Astrocyte of the cerebellum (primary cell): ENCODE measurements around the gene NID2.

Experiments
- DNase-seq: peaks from one replicate; pipeline ENCODE4 v3.0.0-alpha.2; 2011; ENCODE audit warnings: low read depth
- H3K4me3 ChIP-seq: 2 replicates; pipeline ENCODE4 v1.5.1; 2011; ENCODE audit warnings: mild to moderate bottlenecking, low read depth, low read length, moderate library complexity
- in situ Hi-C: cut with HindIII; loops from 2 replicates; pipeline ENCODE4 v1.10.0; 2017; ENCODE audit warnings: low sequenced_read_pairs
- TF ChIP-seq, protein P1 (sequence below): IDR thresholded peaks from 2 replicates; pipeline ENCODE4 v1.5.1; 2012; ENCODE audit warnings: low read length, low read depth, moderate library complexity, mild to moderate bottlenecking; ENCODE audit errors: missing control alignments

Gene NID2

DNA sequence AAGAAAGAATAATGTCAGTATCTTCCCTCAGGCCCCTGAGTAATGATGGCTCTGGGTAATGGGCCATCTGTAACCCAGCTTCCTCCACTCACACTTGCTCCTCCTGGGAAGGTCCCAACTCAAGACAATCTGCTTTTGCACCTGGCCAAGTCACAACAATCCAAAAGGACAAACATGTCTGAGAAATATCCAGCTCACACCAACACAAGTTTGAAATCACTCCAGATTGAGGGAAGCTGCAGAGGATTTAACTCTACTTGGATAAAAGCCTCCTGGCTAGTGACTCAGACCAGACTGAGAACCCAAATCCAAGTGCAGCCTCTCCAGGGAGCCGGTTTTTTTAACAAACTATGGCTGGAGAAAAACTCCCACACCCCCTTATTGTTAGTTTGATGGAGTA lies 45.3 kb downstream of the NID2 start:
- no peak overlapping the region for H3K4me3 ChIP-seq
- in situ Hi-C loops = no loop called here
- peak; percentile 72 for DNase-seq
- TF ChIP-seq, protein P1, sequence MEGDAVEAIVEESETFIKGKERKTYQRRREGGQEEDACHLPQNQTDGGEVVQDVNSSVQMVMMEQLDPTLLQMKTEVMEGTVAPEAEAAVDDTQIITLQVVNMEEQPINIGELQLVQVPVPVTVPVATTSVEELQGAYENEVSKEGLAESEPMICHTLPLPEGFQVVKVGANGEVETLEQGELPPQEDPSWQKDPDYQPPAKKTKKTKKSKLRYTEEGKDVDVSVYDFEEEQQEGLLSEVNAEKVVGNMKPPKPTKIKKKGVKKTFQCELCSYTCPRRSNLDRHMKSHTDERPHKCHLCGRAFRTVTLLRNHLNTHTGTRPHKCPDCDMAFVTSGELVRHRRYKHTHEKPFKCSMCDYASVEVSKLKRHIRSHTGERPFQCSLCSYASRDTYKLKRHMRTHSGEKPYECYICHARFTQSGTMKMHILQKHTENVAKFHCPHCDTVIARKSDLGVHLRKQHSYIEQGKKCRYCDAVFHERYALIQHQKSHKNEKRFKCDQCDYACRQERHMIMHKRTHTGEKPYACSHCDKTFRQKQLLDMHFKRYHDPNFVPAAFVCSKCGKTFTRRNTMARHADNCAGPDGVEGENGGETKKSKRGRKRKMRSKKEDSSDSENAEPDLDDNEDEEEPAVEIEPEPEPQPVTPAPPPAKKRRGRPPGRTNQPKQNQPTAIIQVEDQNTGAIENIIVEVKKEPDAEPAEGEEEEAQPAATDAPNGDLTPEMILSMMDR = no peak

DNA sequence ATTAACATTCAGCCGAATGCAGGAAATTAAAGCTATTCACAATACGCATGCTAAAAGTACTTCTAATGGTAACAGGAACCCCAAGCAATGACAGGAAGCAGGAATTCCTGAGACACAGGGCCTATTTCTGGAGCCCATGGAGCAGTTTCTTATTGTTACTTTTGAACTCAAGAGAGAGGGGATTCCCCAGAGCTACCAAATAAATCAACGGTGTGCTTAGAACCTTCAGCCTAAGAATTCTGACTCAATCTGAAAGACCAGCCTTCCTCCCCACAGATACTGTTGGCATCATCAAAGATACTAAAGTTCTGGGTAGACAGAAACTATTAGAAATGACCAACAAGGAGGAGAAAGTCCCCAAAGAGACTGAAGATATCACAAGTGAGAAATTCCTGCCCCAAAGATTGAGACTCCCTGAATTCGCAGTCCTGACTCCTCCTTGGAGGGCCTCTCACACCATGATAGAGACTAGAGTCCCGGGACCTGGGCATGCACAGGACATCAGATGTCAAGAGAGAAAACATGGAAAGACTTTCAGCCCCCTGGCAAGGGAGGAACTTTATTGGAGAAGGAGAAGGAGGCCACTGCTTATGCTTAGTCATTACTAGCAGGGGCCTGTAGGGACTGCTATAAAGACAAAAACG lies 46.8 kb downstream of the NID2 start:
- in situ Hi-C loops = no loop called here
- DNase-seq = no peak
- H3K4me3 ChIP-seq = no peak overlapping the region
- TF ChIP-seq, protein P1 = no peak

DNA sequence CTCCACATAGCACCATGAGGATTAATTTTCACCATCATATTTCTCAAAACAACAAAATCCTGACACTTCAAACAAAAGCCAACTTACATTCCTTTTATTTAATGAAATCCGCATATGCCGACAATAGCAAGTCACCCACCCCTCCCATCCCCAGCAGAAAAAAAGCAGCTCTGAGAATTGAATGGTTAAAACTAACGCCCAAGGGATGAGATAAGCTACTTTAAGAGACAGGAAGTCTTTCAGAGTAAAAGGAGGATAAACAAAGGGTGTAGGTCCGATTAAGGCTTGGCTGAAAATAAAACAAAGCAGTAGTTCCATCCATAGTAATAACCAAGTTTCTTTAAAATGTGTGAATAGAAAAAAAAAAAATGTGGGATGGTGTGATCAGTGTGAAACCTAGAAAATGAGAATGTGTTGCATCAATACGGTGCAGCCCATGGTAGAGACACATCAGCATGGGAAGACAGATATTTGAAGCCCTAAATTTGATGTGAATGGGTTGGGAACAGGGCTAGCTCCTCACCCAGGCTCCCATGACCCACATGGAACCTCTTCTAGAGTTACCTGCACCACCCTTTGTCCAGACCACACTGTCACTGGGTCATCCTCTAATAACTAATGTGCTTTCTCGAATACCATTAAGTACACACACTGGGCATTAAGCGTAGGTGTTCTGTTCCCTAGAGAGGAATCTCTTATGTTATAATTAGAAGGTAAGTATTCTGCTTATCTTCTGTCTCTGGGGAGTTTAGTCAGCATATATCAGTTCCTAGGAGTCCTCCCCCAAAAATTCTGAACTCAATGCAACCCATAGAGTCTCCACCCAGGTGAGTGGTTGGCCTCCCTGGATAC lies 47.8 kb downstream of the NID2 start:
- DNase-seq = no peak
- in situ Hi-C loops = no loop called here
- H3K4me3 ChIP-seq = no peak overlapping the region
- TF ChIP-seq, protein P1 = no peak

DNA sequence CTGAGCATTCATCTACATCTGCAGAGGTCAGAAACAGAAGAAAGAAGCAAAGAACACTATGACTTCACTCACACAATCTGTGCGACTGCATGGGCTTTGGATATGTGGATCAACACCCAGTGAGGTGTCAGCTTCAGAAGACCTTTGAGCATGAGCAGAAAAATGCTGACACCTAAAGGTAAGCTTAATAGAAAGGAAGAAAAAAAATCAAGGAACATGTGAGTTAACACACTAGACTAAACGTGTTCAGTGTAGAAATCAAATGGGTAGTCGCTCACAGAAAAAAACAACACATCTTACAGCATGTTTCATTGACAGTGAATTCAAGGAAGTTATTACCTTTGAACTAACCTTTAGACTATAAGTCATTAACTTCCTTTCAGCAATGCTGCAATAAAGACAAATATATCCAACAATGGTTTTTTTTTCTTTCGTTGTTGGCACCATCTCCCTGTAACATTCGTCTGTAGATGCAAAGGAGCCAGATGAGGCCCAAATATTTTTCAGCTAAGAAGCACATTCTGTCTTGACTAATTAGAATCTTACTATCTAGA lies 48.6 kb downstream of the NID2 start:
- no peak for DNase-seq
- TF ChIP-seq, protein P1 = no peak
- in situ Hi-C loops = no loop called here
- H3K4me3 ChIP-seq = no peak overlapping the region

DNA sequence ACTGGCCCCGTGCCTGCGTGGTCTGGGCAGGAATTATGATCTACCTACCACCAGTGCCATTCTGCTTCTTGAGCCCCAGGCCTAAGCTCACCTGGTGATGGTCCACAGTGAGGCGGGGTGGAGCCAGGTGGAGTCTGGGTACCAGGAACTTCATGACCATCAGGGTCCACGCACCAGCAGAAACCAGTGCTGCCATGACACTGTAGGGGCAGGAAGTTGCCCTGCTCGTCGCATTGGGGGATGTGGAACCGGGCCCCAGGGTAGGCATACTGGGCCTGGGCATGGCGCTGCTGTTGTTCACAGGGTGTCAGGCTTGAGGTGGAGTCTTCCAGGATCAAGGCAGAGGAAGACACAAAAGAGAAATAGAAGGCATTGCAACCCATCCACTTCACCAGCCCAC lies 49.9 kb downstream of the NID2 start:
- TF ChIP-seq, protein P1 = no peak
- in situ Hi-C loops = no loop called here
- no peak for DNase-seq
- no peak overlapping the region for H3K4me3 ChIP-seq

DNA sequence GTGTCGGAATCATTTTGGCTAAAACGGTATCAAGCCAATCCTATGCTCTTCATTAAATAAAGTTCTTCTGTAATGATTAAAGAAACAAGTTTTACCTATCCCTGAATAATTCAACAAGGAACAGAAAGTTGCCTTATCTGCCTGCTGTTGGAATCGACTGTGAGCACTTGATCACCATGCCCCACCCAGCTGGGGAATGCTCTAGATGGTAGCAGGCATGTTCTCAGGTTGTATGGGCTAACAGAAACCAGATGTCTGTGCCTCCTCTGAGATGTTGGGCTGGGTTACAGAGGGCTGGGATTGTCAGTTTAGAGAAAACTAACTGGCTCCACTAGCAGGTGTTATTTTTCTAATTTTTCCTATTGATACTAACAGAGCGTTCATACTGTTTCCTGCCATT lies 50.6 kb downstream of the NID2 start:
- TF ChIP-seq, protein P1 = no peak
- no peak overlapping the region for H3K4me3 ChIP-seq
- in situ Hi-C loops = no loop called here
- no peak for DNase-seq
